Right cardiac atrium (tissue), 5 donors: Measurements from ENCODE around the gene RAD52. TPM values are rescaled to one million over a fixed set of nuclear protein-coding genes. Genes with fewer than 3 reads are reported as not detected.

ENCODE experiments used
- ATAC-seq, 2 donors: fragments of 200-7000 bp; cut with Tn5 transposase; one replicate each; pipeline versions ENCODE4 v1.8.0 to v1.9.1; 2020; ENCODE audit warnings: moderate library complexity in 2 of 2, mild to moderate bottlenecking in 1 of 2
- DNase-seq, 3 donors: peaks; one replicate each; pipeline ENCODE4 v3.0.0-alpha.2; 2020
- H3K27ac ChIP-seq: one replicate; pipeline ENCODE4 v1.5.1; 2013; ENCODE audit warnings: mild to moderate bottlenecking, low read length, control low read depth, moderate library complexity
- H3K27me3 ChIP-seq: one replicate; pipeline ENCODE4 v1.6.1; 2013; ENCODE audit not compliant: control insufficient read depth, insufficient read depth
- H3K4me1 ChIP-seq: one replicate; pipeline ENCODE4 v1.6.1; 2013; ENCODE audit warnings: low read length; ENCODE audit not compliant: control insufficient read depth, insufficient read depth
- H3K4me3 ChIP-seq: one replicate; pipeline ENCODE4 v1.5.1; 2013; ENCODE audit warnings: low read length, control low read depth
- H3K9me3 ChIP-seq: one replicate; pipeline ENCODE4 v1.6.1; 2013; ENCODE audit warnings: low read length; ENCODE audit not compliant: control insufficient read depth
- WGBS: extraction: QIAGEN DNeasy Blood & Tissue Kit; methylation state at CpG from one replicate; pipeline ENCODE4 v1.1.7; 2013; 5-methylcytosine and 5-hydroxymethylcytosine counted together
- intact Hi-C, 4 donors: fragments of 100-400 bp; cut with DNase I; formaldehyde crosslinking; loops; one replicate each; pipeline versions ENCODE4 v1.11.0 to v1.14.0; 2022 to 2023
- polyA plus RNA-seq: library from polyadenylated mRNA; stranded (reverse); fragments of 200-250 nt; gene quantifications from one replicate; pipeline ENCODE4 v1.2.3, GENCODE V29; 2013
- total RNA-seq, 4 donors: library from RNA; stranded (reverse); fragmentation: NEBNext Ultra II Directional; extraction: Animal tissue kit (Norgen Biotek cat#: 25700); gene quantifications; one replicate each; pipeline ENCODE4 v1.2.1, GENCODE V29; 2021
- donor health status: healthy with polysubstance abuse.
- donor health status: DM: no; HTN: yes; CAD: no.
- donor health status: DM: no; HTN: no; CAD: no.
- donor health status: DM: no; HTN: yes; CAD: no; lungs with severe emphysema.
- donor health status: DM: yes; HTN: yes; CAD: no.

Gene RAD52
- total and polyA plus RNA-seq, 5 donors, result 4.3 to 10.0 (median 9.0) TPM

DNA sequence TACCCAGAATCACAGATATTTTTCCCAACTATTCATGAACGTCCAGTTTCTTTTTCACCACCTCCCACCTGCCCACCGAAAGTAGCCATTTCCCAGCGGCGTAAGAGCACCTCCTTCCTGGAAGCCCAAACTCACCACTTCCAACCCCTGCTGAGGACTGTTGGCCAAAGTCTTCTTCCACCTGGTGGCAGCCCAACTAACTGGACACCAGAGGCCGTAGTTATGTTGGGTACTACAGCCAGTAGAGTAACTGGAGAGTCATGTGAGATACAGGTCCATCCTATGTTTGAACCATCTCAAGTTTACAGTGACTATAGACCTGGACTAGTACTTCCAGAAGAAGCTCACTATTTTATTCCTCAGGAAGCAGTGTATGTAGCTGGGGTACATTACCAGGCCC is 81.6 kb downstream of the RAD52 start:
- Histone ChIP-seq H3K27ac (no peak overlapping the region), H3K27me3 (no peaks in the 10 kb centered on the region), H3K4me3 (no peak overlapping the region), H3K4me1 (no peaks in the 10 kb centered on the region), H3K9me3 (no peaks in the 10 kb centered on the region)
- 93% methylated on average over 5 of the region's 5 CpGs for WGBS
- intact Hi-C loops, result no loop called here
- ATAC-seq (peak; percentile 28 to 41), DNase-seq (no peak)

DNA sequence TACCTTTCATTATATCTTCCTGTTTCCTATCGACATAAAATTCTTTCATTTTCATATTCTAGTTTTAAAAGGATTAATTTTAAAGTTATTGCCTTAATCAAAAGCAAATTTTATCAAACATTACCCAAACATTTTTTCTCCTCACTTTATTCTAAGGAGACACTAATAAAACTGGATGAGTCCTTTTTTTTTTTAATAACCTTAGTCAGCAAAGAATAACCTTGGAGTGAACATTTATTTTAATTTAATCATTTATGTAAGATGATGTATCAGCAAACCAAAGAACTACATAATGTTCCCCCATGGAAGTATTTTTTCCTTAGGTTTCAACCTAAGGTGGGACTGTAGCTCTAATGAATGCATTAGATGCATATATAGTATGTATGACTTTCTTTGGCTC is 83.9 kb downstream of the RAD52 start:
- 90% methylated on average over 1 of the region's 1 CpG for WGBS
- DNase-seq (no peak), ATAC-seq (no peak)
- H3K9me3 ChIP-seq, result no peaks in the 10 kb centered on the region
- no peaks in the 10 kb centered on the region for H3K4me1 ChIP-seq
- no peak overlapping the region for H3K27ac ChIP-seq
- intact Hi-C loops, result no loop called here
- H3K4me3 ChIP-seq, result no peak overlapping the region
- no peaks in the 10 kb centered on the region for H3K27me3 ChIP-seq

DNA sequence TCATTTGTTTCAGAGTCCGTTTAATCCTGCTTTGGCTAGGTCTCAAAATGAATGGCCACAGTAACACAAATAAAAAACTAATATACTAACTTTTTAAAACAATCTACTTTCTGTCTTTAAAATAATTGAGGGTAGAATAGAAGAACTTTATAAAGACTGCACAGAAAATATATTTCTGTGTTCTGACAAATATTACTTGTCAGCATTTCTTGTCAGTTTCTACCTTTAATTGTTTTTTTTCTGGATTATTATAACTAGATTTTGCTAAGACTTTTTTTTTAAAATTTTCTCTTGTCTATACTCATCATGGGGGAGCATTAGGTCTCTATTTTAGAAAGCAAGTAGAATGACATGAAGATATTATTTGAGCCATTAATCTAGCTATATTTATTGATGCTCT is 86.2 kb downstream of the RAD52 start:
- intact Hi-C loops, result no loop called here
- ATAC-seq, result no peak
- H3K27ac ChIP-seq, result no peak overlapping the region
- no peaks in the 10 kb centered on the region for H3K27me3 ChIP-seq
- no peak overlapping the region for H3K4me3 ChIP-seq
- no peaks in the 10 kb centered on the region for H3K4me1 ChIP-seq
- 84% methylated on average over 1 of the region's 1 CpG for WGBS
- no peak for DNase-seq
- no peaks in the 10 kb centered on the region for H3K9me3 ChIP-seq

DNA sequence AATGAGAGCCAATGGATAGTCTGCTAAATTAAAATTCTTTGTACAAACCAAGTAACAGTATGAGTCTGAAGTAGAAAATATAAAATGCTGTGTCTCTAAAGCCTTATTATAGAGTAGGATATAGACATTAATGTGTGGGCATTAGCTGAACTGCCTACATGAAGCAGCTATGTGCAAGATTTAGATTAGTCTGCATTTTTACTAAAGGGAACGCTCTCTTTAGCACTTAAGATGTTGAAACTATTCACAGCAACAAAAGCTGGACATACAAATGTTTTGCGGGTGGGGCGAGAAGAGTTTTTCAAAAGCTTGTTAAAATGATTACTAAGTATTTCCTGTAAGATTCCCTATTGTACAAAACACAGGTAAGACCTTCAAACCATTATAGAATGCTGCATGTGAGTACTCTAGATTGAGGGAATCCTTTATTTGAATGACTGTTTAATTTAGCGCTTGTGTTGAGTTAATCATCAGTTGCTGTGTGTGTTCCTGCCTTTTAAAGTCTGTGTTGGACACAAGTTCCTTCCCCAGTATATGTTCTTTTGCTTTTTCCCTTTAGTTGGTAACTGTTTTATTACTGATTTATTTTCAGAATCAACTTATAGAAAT is 87.1 kb downstream of the RAD52 start:
- no peak overlapping the region for H3K27ac ChIP-seq
- H3K4me3 ChIP-seq, result no peak overlapping the region
- intact Hi-C loops, result no loop called here
- DNase-seq, result no peak
- 94% methylated on average over 4 of the region's 4 CpGs for WGBS
- H3K9me3 ChIP-seq, result no peaks in the 10 kb centered on the region
- no peak for ATAC-seq
- H3K27me3 ChIP-seq, result no peaks in the 10 kb centered on the region
- no peaks in the 10 kb centered on the region for H3K4me1 ChIP-seq

Other genes with a start within 250 kb of the RAD52 start
- gene WNK1, start 197.1 kb downstream of the RAD52 start, total RNA-seq, result 100 to 1,000 TPM; 204 to 319 (median 282) TPM
- 88.2 TPM for gene WNK1, start 197.1 kb downstream of the RAD52 start, polyA plus RNA-seq
- gene ERC1, start 41.5 kb upstream of the RAD52 start, total RNA-seq, result 10 to 100 TPM; 62.4 to 71.4 (median 65.1) TPM
- gene ERC1, start 41.5 kb upstream of the RAD52 start, polyA plus RNA-seq, result 15.0 TPM